GM12872 (cell line): Measurements from ENCODE around the gene BPIFA3.

Source experiments
- TF ChIP-seq, protein P1 (sequence below): IDR thresholded peaks from 3 replicates; pipeline ENCODE4 v1.5.1; 2011; ENCODE audit warnings: low read depth, mild to moderate bottlenecking, low read length, moderate library complexity; ENCODE audit not compliant: insufficient read depth

Gene BPIFA3

DNA sequence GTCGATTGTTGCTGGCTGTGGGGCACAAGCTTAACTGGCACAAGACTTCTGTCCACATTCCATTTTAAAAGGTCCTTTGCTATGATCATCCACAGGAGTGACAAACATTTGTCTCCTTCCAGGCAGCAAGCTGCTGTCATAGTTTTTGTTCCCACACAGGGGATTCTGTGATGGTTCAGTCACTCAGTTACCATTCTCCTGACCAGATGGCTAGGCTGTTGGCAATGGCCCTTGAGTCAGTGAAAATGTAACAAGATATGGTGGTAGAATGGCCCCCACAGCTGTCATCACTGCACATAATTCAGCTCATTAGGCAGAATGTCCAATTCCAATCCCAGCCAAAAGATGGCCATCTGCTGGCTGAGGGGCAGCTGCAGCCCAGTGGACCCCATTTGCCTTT lies 32.3 kb downstream of the BPIFA3 start:
- TF ChIP-seq, protein P1, sequence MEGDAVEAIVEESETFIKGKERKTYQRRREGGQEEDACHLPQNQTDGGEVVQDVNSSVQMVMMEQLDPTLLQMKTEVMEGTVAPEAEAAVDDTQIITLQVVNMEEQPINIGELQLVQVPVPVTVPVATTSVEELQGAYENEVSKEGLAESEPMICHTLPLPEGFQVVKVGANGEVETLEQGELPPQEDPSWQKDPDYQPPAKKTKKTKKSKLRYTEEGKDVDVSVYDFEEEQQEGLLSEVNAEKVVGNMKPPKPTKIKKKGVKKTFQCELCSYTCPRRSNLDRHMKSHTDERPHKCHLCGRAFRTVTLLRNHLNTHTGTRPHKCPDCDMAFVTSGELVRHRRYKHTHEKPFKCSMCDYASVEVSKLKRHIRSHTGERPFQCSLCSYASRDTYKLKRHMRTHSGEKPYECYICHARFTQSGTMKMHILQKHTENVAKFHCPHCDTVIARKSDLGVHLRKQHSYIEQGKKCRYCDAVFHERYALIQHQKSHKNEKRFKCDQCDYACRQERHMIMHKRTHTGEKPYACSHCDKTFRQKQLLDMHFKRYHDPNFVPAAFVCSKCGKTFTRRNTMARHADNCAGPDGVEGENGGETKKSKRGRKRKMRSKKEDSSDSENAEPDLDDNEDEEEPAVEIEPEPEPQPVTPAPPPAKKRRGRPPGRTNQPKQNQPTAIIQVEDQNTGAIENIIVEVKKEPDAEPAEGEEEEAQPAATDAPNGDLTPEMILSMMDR: no peak

GRCh38 chr20:33250666-33251065 lies 33.5 kb downstream of the BPIFA3 start:
- TF ChIP-seq, protein P1: no peak

DNA sequence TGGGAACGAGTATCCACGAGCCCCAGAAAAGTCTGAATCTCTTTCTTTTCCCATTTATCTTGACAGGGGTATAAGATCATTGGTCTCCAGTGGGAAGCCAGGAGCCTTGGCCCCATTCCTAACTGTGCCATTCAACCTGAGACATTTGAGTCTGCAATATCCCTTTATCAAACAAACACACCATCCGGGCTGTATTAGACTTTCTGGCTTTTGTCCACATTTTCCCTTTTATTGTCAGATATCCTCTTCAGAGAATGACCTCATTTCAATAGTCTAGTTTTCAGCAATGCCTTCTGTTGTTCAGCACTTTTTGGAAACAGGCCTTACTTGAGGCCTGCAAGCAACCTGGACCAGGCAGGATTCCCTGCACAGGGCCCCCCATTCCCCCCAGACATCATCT lies 34.3 kb downstream of the BPIFA3 start:
- TF ChIP-seq, protein P1: no peak

DNA sequence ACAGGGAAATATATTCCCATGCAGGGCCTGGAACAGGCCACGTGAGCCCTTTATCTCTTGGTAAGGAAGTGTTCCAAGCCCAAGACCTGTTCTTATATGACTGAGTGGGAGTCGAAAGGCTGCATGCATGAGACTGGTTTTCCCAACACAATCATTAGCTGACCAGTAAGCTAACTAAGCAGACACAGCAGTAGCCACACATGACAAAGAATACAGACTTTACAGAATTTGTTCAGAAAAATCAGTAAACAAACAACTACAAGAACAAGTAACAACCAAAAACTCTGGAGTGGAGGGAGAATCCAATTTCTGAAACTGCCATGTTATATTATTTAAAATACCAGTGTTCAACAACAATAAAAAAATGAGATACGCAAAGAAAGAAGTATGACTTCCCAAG lies 35.3 kb downstream of the BPIFA3 start:
- TF ChIP-seq, protein P1: no peak

GRCh38 chr20:33255005-33255404 lies 37.9 kb downstream of the BPIFA3 start:
- TF ChIP-seq, protein P1: no peak

GRCh38 chr20:33257237-33257636 lies 40.1 kb downstream of the BPIFA3 start:
- TF ChIP-seq, protein P1: no peak

GRCh38 chr20:33259371-33259770 lies 42.2 kb downstream of the BPIFA3 start:
- TF ChIP-seq, protein P1: no peak

DNA sequence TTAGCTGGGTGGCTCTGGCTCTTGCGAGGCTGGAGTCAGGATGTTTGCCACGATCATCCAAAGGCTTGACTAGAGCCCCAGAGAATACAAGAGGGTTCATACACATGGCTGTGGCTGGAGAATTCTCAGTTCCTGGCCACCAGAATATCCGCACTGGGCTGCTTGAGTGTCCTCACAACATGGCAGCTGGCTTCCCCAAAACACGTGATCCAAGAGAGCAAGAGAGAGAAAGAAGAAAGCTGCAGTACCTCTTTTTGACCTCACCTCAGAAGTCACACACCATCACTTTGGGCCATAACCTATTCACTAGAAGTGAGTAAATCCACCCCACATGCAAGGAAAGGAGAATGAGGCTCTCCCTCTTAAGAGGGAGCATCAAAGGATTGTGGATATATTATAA lies 44.3 kb downstream of the BPIFA3 start:
- TF ChIP-seq, protein P1: 0 out of 3 replicates have a peak, but pooled peaks have one; percentile 4
